OCI-LY1 (cell line): ENCODE results near the gene CDHR3.

Experiments used
- H2AFZ ChIP-seq: fragments of 200-600 bp; sonication (generic), shearing (Covaris generic); 2 replicates; pipeline ENCODE4 v1.6.0; 2014; ENCODE audit warnings: antibody characterized with exemption, mild to moderate bottlenecking, low read length
- H3F3A ChIP-seq: fragments of 200-600 bp; sonication (generic), shearing (Covaris generic); 2 replicates; pipeline ENCODE4 v1.6.0; 2014; ENCODE audit warnings: mild to moderate bottlenecking, antibody characterized with exemption, low read length, moderate library complexity; ENCODE audit not compliant: insufficient read depth
- H3K27ac ChIP-seq: fragments of 200-600 bp; sonication (generic); 2 replicates; pipeline ENCODE4 v1.5.1; 2014; ENCODE audit warnings: low read length, mixed run types, mild to moderate bottlenecking, low read depth; ENCODE audit not compliant: poor library complexity, severe bottlenecking
- H3K27me3 ChIP-seq: fragments of 200-600 bp; sonication (generic); 2 replicates; pipeline ENCODE4 v1.6.0; 2014; ENCODE audit warnings: antibody characterized with exemption, mild to moderate bottlenecking, low read length, moderate library complexity; ENCODE audit not compliant: insufficient read depth
- H3K36me3 ChIP-seq: fragments of 200-600 bp; sonication (generic); 2 replicates; pipeline ENCODE4 v1.6.1; 2014; ENCODE audit warnings: mild to moderate bottlenecking, antibody characterized with exemption, low read length, moderate library complexity, mixed read lengths; ENCODE audit not compliant: insufficient read depth
- H3K4me1 ChIP-seq: fragments of 200-600 bp; sonication (generic); 2 replicates; pipeline ENCODE4 v1.5.1; 2014; ENCODE audit warnings: mild to moderate bottlenecking, low read length, moderate library complexity; ENCODE audit not compliant: insufficient read depth, severe bottlenecking
- H3K4me2 ChIP-seq: fragments of 200-600 bp; sonication (generic), shearing (Covaris generic); 2 replicates; pipeline ENCODE4 v1.6.1; 2014; ENCODE audit warnings: low read length
- H3K4me3 ChIP-seq: fragments of 200-600 bp; sonication (generic); 2 replicates; pipeline ENCODE4 v1.5.1; 2014; ENCODE audit warnings: low read length, low read depth, mild to moderate bottlenecking, mixed read lengths; ENCODE audit not compliant: poor library complexity, severe bottlenecking
- H3K79me2 ChIP-seq: fragments of 200-600 bp; shearing (Covaris generic); 2 replicates; pipeline ENCODE4 v1.6.1; 2016; ENCODE audit warnings: mixed run types, low read length, mixed read lengths; ENCODE audit not compliant: insufficient read depth
- H3K9ac ChIP-seq: fragments of 200-600 bp; sonication (generic), shearing (Covaris generic); 2 replicates; pipeline ENCODE4 v1.6.1; 2014; ENCODE audit warnings: mild to moderate bottlenecking, low read length, mixed read lengths
- H3K9me2 ChIP-seq: fragments of 200-600 bp; sonication (generic), shearing (Covaris generic); 2 replicates; pipeline ENCODE4 v1.6.1; 2014; ENCODE audit warnings: low read depth, mild to moderate bottlenecking, low read length, mixed read lengths
- H3K9me3 ChIP-seq: fragments of 200-600 bp; shearing (Covaris generic); 2 replicates; pipeline ENCODE4 v1.6.1; 2014; ENCODE audit warnings: low read length, mixed read lengths
- H4K20me1 ChIP-seq: fragments of 200-600 bp; sonication (generic), shearing (Covaris generic); 2 replicates; pipeline ENCODE4 v1.6.0; 2016; ENCODE audit warnings: mild to moderate bottlenecking, low read length; ENCODE audit not compliant: insufficient read depth
- EZH2 ChIP-seq: fragments of 200-600 bp; sonication (generic), shearing (Covaris generic); IDR thresholded peaks from 2 replicates; pipeline ENCODE4 v1.8.0; 2017; ENCODE audit warnings: borderline replicate concordance, mixed run types, mild to moderate bottlenecking, antibody characterized with exemption, low read length, moderate library complexity, mixed read lengths
- TF ChIP-seq, protein P1 (sequence below): fragments of 200-600 bp; sonication (generic), shearing (Covaris generic); IDR thresholded peaks from 2 replicates; pipeline ENCODE4 v1.5.1; 2017; ENCODE audit warnings: mild to moderate bottlenecking, antibody characterized with exemption, low read length, moderate library complexity, mixed read lengths

CDHR3 gene

DNA sequence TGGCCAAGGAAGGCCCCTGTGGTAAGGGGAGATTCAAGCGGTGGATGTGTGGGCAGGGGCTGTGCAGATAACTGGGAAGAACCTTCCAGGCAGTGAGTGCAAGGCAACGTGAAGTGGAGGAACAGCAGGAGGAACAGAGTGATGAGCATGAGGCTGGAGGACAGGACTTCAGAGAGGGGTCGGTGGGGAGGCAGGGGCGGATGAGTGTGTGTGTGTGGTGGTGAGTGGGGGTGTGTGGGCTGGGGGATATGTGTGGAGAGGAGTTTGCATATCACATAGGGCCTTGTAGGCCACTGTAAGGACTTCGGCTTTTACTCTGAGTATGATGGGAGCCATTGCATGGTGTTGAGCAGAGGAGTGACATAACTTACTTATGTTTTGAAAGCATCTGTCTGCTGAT lies 75.2 kb downstream of the CDHR3 start:
- no peak overlapping the region for H3K9ac ChIP-seq
- no peak overlapping the region for H3K4me2 ChIP-seq
- H3K4me1 ChIP-seq = peaks cover 11% of the 10 kb centered on the region
- no peaks in the 10 kb centered on the region for H3K9me2 ChIP-seq
- no peak overlapping the region for H2AFZ ChIP-seq
- H3K27ac ChIP-seq = no peak overlapping the region
- H3K9me3 ChIP-seq = peaks cover 4% of the 10 kb centered on the region; the same call in 1 of the 2 replicates
- H3K27me3 ChIP-seq = peaks cover 4% of the 10 kb centered on the region; the same call in 1 of the 2 replicates
- H4K20me1 ChIP-seq = no peaks in the 10 kb centered on the region
- H3F3A ChIP-seq = no peaks in the 10 kb centered on the region
- H3K36me3 ChIP-seq = peaks cover 6% of the 10 kb centered on the region; the same call in 1 of the 2 replicates
- H3K79me2 ChIP-seq = no peaks in the 10 kb centered on the region
- no peak overlapping the region for H3K4me3 ChIP-seq
- TF ChIP-seq, protein P1, sequence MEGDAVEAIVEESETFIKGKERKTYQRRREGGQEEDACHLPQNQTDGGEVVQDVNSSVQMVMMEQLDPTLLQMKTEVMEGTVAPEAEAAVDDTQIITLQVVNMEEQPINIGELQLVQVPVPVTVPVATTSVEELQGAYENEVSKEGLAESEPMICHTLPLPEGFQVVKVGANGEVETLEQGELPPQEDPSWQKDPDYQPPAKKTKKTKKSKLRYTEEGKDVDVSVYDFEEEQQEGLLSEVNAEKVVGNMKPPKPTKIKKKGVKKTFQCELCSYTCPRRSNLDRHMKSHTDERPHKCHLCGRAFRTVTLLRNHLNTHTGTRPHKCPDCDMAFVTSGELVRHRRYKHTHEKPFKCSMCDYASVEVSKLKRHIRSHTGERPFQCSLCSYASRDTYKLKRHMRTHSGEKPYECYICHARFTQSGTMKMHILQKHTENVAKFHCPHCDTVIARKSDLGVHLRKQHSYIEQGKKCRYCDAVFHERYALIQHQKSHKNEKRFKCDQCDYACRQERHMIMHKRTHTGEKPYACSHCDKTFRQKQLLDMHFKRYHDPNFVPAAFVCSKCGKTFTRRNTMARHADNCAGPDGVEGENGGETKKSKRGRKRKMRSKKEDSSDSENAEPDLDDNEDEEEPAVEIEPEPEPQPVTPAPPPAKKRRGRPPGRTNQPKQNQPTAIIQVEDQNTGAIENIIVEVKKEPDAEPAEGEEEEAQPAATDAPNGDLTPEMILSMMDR = no peak
- no peak for TF ChIP-seq EZH2

DNA sequence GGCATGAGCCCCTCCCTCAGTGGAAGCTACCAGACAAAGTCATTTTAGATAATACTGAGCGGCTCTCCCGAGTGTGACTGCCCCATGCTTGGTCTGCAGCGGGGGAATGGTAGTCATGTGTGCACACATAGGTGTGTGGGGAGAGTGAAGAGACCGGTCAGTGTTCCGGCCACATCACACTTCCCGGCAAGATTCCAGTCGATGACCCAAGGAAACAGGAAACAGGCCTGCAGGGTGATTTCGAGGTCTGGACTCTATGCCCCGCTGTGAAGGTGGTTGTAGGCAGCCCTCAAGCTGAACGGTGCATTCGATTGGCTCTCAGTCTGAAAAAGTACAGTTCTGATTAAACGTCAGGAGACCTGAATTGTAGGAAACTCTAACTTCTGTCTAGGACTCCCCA lies 75.9 kb downstream of the CDHR3 start:
- no peaks in the 10 kb centered on the region; the same call in 1 of the 2 replicates for H3K27me3 ChIP-seq
- H3K79me2 ChIP-seq = no peaks in the 10 kb centered on the region
- H3K9ac ChIP-seq = no peak overlapping the region
- peaks cover 1% of the 10 kb centered on the region; the same call in 1 of the 2 replicates for H3K36me3 ChIP-seq
- H3K4me3 ChIP-seq = no peak overlapping the region
- TF ChIP-seq, protein P1 = no peak
- no peak for TF ChIP-seq EZH2
- H3K4me2 ChIP-seq = no peak overlapping the region
- no peak overlapping the region for H2AFZ ChIP-seq
- H4K20me1 ChIP-seq = no peaks in the 10 kb centered on the region
- H3K9me2 ChIP-seq = no peaks in the 10 kb centered on the region
- no peak overlapping the region for H3K27ac ChIP-seq
- H3K9me3 ChIP-seq = no peaks in the 10 kb centered on the region
- H3F3A ChIP-seq = no peaks in the 10 kb centered on the region
- peaks cover 11% of the 10 kb centered on the region for H3K4me1 ChIP-seq

DNA sequence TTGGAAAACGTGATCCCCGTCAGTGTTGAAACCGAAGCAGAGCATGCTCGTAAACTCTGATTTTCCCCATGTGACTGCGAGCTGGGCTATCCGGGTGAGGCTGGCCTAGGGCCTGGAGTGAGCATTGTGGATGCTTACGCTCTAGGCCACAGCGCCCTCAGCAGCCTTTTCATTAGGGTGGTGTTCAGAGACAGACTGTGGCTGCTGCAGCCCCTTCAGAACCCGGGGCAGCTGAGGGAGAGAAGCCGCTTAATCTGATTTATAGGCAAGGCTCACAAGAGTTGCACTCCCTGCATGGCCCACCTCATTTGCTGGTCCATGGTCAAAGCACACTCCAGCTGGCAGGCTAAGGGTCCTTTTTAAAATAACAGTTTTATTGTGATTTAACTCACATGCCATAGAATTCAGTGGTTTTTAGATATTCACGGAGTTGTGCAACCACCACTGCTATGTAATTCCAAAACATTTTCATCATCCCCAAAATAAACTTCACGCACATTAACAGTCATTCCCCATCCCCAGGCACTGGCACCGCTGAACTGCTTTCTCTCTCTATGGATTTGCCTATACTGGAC lies 76.5 kb downstream of the CDHR3 start:
- Histone ChIP-seq H2AFZ (no peak overlapping the region), H3K9me2 (no peaks in the 10 kb centered on the region), H3K4me3 (no peak overlapping the region), H3K9me3 (no peaks in the 10 kb centered on the region), H4K20me1 (no peaks in the 10 kb centered on the region), H3K79me2 (no peaks in the 10 kb centered on the region), H3K9ac (no peak overlapping the region), H3K36me3 (no peaks in the 10 kb centered on the region), H3F3A (no peaks in the 10 kb centered on the region), H3K27ac (no peak overlapping the region), H3K4me1 (peaks cover 11% of the 10 kb centered on the region), H3K4me2 (no peak overlapping the region), H3K27me3 (no peaks in the 10 kb centered on the region)
- no peak for TF ChIP-seq EZH2
- TF ChIP-seq, protein P1 = no peak; the same call in 1 of the 2 replicates
